ENCODE data around the gene MAPKAPK2.

DNA sequence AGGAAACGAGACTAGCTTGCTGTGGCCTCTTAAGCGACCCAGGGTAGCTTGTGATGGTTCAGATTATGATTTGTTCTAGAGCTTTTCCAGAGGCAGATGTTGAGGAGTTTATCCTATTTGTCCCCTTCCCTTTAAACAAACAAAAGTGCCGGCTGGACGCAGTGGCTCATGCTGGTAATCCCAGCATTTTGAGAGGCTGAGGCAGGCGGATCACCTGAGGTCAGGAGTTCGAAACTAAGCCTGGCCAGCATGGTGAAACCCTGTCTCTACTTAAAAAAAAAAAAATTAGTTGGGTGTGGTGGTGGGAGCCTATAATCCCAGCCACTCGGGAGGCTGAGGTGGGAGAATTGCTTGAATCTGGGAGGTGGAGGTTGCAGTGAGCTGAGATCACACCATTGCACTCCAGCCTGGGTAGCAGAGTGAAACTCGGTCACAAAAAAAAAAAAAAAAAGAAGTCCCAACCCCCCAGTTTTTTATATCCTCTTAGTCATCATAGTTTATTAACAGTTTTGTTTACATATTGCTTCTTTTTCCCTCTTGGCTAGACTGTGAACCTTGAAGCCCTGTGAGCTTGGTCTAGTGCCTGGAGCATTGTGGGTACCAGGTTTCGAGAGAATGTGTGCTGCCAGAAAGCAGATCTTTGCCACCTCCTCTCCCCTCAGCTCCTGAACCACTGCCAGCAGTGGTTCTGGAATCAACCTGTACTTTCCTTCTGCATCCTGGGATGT lies 29.8 kb downstream of the MAPKAPK2 start:
- TF ChIP-seq POLR2A (IDR thresholded peaks at IDR 0.05): no peak
- no peak for TF ChIP-seq CTCF (IDR thresholded peaks at IDR 0.05)
